Measurements from ENCODE around the gene FLACC1.

DNA sequence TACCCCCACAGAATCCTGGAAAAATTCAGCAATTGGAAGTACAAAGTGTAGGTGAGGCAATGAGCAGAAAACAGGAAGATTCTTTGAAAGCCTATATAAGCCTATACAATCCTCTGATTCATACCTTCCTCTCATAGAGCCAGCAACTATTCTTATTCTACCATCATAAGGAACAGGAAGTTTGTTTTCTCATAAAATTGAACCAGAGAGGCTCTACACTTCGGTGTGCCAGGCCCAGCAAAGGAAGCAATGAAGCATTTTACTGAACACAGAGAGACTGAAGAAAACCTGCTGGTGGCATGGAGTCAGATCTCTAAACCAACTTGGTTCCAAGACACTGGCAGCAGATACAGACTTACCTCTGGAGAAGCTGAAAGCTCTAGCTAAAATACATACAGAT, 78.1 kb downstream of the FLACC1 start:
- TF ChIP-seq, protein P1, sequence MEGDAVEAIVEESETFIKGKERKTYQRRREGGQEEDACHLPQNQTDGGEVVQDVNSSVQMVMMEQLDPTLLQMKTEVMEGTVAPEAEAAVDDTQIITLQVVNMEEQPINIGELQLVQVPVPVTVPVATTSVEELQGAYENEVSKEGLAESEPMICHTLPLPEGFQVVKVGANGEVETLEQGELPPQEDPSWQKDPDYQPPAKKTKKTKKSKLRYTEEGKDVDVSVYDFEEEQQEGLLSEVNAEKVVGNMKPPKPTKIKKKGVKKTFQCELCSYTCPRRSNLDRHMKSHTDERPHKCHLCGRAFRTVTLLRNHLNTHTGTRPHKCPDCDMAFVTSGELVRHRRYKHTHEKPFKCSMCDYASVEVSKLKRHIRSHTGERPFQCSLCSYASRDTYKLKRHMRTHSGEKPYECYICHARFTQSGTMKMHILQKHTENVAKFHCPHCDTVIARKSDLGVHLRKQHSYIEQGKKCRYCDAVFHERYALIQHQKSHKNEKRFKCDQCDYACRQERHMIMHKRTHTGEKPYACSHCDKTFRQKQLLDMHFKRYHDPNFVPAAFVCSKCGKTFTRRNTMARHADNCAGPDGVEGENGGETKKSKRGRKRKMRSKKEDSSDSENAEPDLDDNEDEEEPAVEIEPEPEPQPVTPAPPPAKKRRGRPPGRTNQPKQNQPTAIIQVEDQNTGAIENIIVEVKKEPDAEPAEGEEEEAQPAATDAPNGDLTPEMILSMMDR (IDR thresholded peaks at IDR 0.05): no peak
- no peak for TF ChIP-seq POLR2A (IDR thresholded peaks at IDR 0.05)

Measured in right lobe of liver (tissue), 4 donors.